NCI-H82 (cell line): ENCODE measurements around the gene HGS.

Source experiments
- DNase-seq: peaks from one replicate; lab custom pipeline; 2025; lab: John Stamatoyannopoulos, UW

Gene HGS

DNA sequence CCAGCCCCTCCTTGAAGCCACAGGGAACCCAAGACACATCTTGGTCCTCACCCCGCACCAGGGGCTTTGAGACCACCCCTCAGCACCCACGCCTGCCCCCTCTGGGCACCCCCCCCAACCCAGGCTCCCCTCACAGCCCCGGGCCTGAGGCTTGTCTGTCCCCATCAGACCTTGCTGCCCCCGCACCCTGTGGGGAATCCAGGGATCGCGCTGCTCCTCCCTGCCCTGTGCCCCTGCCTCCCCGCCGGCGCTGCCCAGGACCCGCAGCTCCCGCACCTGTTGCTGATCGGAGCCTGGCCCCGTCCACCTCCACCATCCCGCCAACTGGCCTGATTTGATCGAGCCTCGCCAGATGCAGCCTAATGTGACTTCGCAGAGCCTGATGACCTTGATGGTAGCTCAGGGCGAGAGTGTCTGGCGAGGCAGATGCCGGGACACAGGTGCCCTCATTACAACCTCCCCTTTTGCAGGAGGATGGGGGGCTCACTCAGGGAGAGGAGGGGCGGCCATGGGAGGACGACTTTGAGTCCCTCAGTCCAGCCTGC, 57.3 kb downstream of the HGS start:
- no peak for DNase-seq

DNA sequence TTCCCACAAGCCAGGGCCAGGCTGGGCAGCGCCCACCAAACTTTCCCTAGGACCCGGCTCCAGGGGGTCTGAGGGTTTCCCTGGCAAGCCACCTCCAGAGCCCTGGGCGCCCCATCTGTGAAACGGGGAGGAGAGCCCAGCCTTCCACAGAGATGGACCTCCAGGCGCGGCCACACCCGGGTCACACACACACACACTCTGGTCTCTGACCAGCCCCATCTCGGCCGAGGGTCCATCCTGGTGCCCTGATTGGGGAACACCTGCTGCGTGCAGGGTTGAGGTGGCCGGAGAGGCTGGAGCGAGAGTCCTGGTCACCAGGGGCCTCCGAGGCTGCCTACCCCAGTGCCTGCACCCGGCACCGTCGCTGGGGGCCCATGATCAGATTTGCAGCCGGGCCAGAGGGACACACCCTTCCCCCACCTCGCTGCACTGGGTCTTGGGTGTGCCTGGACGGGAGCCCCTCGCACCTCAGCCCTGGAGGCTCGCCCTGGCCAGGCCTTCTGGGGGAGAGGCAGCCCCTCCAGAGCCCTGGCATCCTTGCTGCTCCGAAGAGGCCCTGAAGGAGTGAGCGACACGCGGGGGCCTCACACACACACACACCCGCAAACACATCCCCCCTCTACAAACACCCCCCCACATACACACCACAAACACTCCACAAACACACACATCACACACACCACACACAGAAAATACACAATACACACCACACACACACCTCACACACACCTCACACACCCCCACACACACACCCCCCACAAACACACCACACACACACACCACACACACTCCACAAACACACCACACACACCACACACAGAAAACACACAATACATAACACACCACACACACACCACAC, 58.0 kb downstream of the HGS start:
- no peak for DNase-seq
